OCI-LY7 (cell line): ENCODE results near the gene CUX1. TPM values are rescaled to one million over a fixed set of nuclear protein-coding genes. Genes with fewer than 3 reads are reported as not detected.

ENCODE experiments used
- BruUV-seq: library from RNA; stranded (reverse); fragments of 400-500 nt; replicated peaks from 2 replicates; lab custom pipeline; 2021; lab: Mats Ljungman, UMichigan
- CTCF ChIA-PET: fragments of 300-600 bp; sonication (Branson Sonifier 250); formaldehyde crosslinking; loops from one replicate; lab custom pipeline; 2022; ENCODE audit warnings: antibody characterized with exemption; ENCODE audit not compliant: unreplicated experiment; lab: Charles Lee
- POLR2A ChIA-PET: fragments of 300-600 bp; sonication (Branson Sonifier 250); formaldehyde crosslinking; loops from one replicate; lab custom pipeline; 2022; ENCODE audit warnings: antibody characterized with exemption; lab: Charles Lee
- DNase-seq: peaks from one replicate; pipeline ENCODE4 v3.0.0-alpha.2; 2015; ENCODE audit warnings: low spot score
- H2AFZ ChIP-seq: fragments of 200-600 bp; sonication (generic), shearing (Covaris generic); 2 replicates; pipeline ENCODE4 v1.6.1; 2014; ENCODE audit warnings: mild to moderate bottlenecking, antibody characterized with exemption, low read length, moderate library complexity
- H3K27ac ChIP-seq: fragments of 200-600 bp; sonication (generic); 2 replicates; pipeline ENCODE4 v1.5.1; 2014; ENCODE audit warnings: mixed run types, low read depth, mild to moderate bottlenecking, moderate library complexity, low read length, inconsistent platforms; ENCODE audit not compliant: poor library complexity, severe bottlenecking
- H3K36me3 ChIP-seq: fragments of 200-600 bp; sonication (generic); 2 replicates; pipeline ENCODE4 v1.6.1; 2014; ENCODE audit warnings: mild to moderate bottlenecking, antibody characterized with exemption, low read length, moderate library complexity, mixed read lengths; ENCODE audit not compliant: insufficient read depth
- H3K4me1 ChIP-seq: fragments of 200-600 bp; sonication (generic); 2 replicates; pipeline ENCODE4 v1.5.1; 2014; ENCODE audit warnings: mild to moderate bottlenecking, low read length; ENCODE audit not compliant: insufficient read depth, poor library complexity, severe bottlenecking
- H3K4me2 ChIP-seq: fragments of 200-600 bp; sonication (generic); 2 replicates; pipeline ENCODE4 v1.6.1; 2014; ENCODE audit warnings: mild to moderate bottlenecking, low read length
- H3K4me3 ChIP-seq: fragments of 200-600 bp; sonication (generic); 2 replicates; pipeline ENCODE4 v1.5.1; 2014; ENCODE audit warnings: mild to moderate bottlenecking, low read depth, low read length; ENCODE audit not compliant: poor library complexity, severe bottlenecking
- H3K79me2 ChIP-seq: fragments of 200-600 bp; sonication (generic); 2 replicates; pipeline ENCODE4 v1.6.1; 2016; ENCODE audit warnings: low read depth, mild to moderate bottlenecking, low read length, moderate library complexity, mixed read lengths; ENCODE audit not compliant: insufficient read depth
- H3K9me2 ChIP-seq: fragments of 200-600 bp; sonication (generic); 2 replicates; pipeline ENCODE4 v1.6.1; 2016; ENCODE audit warnings: mild to moderate bottlenecking, low read length, mixed read lengths; ENCODE audit not compliant: insufficient read depth
- H3K9me3 ChIP-seq: fragments of 200-600 bp; sonication (generic); 2 replicates; pipeline ENCODE4 v1.6.1; 2014; ENCODE audit warnings: mild to moderate bottlenecking, mixed run types, low read length, mixed read lengths
- H4K20me1 ChIP-seq: fragments of 200-600 bp; sonication (generic); 2 replicates; pipeline ENCODE4 v1.6.1; 2014; ENCODE audit warnings: mild to moderate bottlenecking, antibody characterized with exemption, low read length, moderate library complexity, mixed read lengths; ENCODE audit not compliant: insufficient read depth
- EZH2phosphoT487 ChIP-seq: fragments of 200-600 bp; sonication (generic); IDR thresholded peaks from 2 replicates; pipeline ENCODE4 v1.6.1; 2018; ENCODE audit warnings: low read depth, borderline replicate concordance, mild to moderate bottlenecking, mixed run types, antibody characterized with exemption, low read length, moderate library complexity, mixed read lengths
- intact Hi-C: fragments of 100-400 bp; cut with micrococcal nuclease; formaldehyde crosslinking; loops from one replicate; pipeline ENCODE4 v1.10.0; 2022; ENCODE audit not compliant: unreplicated experiment
- total RNA-seq, 2 experiments: library from RNA; depleted of rRNA in 1 of 2; stranded (reverse); fragments of >200 nt in 1 of 2; shearing (Covaris generic) in 1 of 2; gene quantifications; 2 replicates each; pipeline ENCODE4 v1.2.3, GENCODE V29; 2014 to 2022
- TF ChIP-seq, protein P1 (sequence below): fragments of 200-600 bp; sonication (generic); conservative IDR thresholded peaks from 2 replicates; pipeline ENCODE4 v1.5.1; 2014; ENCODE audit warnings: mild to moderate bottlenecking, antibody characterized with exemption, low read length, moderate library complexity, mixed read lengths

Gene CUX1
- total RNA-seq, 2 experiments from 2014 or later, result 143 to 199 TPM

DNA sequence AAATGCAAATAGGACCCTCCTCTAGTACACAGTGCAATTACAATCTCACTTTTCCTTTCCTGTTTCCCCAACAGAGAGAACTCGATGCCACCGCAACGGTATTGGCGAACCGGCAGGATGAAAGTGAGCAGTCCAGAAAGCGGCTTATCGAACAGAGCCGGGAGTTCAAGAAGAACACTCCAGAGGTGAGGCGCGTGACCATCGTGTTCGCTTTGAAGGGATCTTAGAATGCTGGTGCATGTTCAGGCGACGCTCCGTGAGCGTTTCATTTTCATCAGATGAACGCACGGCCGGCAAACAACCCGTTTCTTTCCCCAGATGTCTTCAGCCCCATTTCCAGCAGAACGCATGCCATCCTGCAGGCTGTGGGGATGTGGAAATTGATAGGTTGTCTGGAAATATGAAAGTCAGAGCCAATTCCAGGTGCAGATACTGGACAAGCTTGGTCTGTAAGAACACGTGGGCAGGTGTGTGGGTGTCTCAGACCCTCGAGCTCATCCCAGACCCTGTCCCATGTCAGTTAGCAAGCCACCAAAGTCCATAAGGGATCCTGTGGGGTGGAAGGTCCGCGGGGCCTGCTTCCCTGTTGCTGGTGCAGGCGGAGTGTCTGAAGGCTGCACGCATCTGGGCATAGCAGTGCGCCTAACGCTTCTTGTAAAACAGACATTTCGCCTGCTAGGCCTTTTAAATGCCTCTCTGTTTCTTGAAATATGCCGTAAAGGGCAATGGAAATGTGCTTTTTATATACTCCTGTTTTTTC lies 98.8 kb downstream of the CUX1 start:
- TF ChIP-seq EZH2phosphoT487, result no peak
- TF ChIP-seq, protein P1, sequence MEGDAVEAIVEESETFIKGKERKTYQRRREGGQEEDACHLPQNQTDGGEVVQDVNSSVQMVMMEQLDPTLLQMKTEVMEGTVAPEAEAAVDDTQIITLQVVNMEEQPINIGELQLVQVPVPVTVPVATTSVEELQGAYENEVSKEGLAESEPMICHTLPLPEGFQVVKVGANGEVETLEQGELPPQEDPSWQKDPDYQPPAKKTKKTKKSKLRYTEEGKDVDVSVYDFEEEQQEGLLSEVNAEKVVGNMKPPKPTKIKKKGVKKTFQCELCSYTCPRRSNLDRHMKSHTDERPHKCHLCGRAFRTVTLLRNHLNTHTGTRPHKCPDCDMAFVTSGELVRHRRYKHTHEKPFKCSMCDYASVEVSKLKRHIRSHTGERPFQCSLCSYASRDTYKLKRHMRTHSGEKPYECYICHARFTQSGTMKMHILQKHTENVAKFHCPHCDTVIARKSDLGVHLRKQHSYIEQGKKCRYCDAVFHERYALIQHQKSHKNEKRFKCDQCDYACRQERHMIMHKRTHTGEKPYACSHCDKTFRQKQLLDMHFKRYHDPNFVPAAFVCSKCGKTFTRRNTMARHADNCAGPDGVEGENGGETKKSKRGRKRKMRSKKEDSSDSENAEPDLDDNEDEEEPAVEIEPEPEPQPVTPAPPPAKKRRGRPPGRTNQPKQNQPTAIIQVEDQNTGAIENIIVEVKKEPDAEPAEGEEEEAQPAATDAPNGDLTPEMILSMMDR, result no peak
- no peak overlapping the region for H2AFZ ChIP-seq
- H3K9me2 ChIP-seq, result no peaks in the 10 kb centered on the region
- intact Hi-C loops, result no loop called here
- no TSS peak for BruUV-seq
- no peak overlapping the region for H3K4me2 ChIP-seq
- no peak overlapping the region for H3K4me3 ChIP-seq
- H3K79me2 ChIP-seq, result peaks cover 88% of the 10 kb centered on the region
- ChIA-PET CTCF (interaction anchor here (0.7 kb wide), 1 partner anchor 26 kb away, joined by 3 read pairs; no protein-coding TSS in a partner anchor), POLR2A (interaction anchor here (0.6 to 0.7 kb wide), 3 partner anchors 38 to 230 kb away, joined by 3 to 8 read pairs (median 6); no protein-coding TSS in a partner anchor)
- DNase-seq, result no peak
- H3K27ac ChIP-seq, result no peak overlapping the region
- H3K4me1 ChIP-seq, result peaks cover 5% of the 10 kb centered on the region
- no peaks in the 10 kb centered on the region for H3K9me3 ChIP-seq
- peaks cover 7% of the 10 kb centered on the region for H4K20me1 ChIP-seq
- H3K36me3 ChIP-seq, result peaks cover 92% of the 10 kb centered on the region

DNA sequence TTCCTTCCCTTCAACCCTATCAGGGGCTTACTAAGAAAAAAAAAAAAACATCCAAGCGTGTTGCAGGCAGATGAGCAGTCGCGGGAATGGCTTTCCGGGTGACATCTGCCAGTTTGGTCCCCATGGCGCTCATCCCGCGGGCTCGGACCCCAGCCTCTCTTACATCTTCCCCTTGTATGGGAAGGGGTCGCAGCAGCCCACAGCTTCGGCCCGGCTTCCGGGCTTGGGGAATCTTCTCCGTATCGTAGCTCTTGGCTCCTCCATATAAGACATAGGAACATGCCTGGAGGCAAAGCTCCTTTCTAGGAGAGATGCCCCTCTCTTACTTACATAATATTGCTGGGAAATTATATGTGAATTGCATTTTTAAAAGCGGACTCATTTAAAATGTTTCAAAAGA lies 99.5 kb downstream of the CUX1 start:
- ChIA-PET POLR2A (interaction anchor here (0.6 to 0.8 kb wide), 3 partner anchors 10 to 39 kb away, joined by 3 to 8 read pairs (median 4); no protein-coding TSS in a partner anchor), CTCF (interaction anchor here (0.7 kb wide), 1 partner anchor 27 kb away, joined by 3 read pairs; no protein-coding TSS in a partner anchor)
- Histone ChIP-seq H3K4me3 (no peak overlapping the region), H4K20me1 (peaks cover 7% of the 10 kb centered on the region), H3K4me1 (peaks cover 5% of the 10 kb centered on the region), H3K36me3 (peaks cover 90% of the 10 kb centered on the region), H3K27ac (no peak overlapping the region), H3K9me3 (no peaks in the 10 kb centered on the region), H3K79me2 (peaks cover 88% of the 10 kb centered on the region), H3K4me2 (no peak overlapping the region), H3K9me2 (no peaks in the 10 kb centered on the region), H2AFZ (no peak overlapping the region)
- no peak for DNase-seq
- intact Hi-C loops, result no loop called here
- TF ChIP-seq, protein P1, result no peak
- TF ChIP-seq EZH2phosphoT487, result no peak
- BruUV-seq, result no TSS peak

DNA sequence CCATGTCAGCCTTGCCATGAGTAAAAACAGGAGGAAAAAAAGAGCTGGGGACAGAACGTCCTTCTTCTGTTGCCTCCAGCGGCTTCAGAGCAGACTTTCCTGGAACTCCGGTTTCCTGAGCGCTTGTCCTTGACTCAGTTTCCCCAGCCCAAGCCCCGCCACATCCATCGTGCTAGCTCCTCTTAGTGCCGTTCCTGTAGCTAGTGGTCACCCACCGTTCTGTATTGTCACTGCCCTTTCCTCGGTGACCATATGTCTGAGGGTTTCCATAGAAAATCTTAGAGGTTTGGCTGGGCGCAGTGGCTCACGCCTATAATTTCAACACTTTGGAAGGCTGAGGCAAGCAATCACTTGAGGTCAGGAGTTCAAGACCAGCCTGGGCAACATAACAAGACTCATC lies 100.1 kb downstream of the CUX1 start:
- BruUV-seq, result no TSS peak
- intact Hi-C loops, result no loop called here
- Histone ChIP-seq H3K4me1 (peaks cover 5% of the 10 kb centered on the region), H3K36me3 (peaks cover 92% of the 10 kb centered on the region), H4K20me1 (peaks cover 11% of the 10 kb centered on the region), H2AFZ (no peak overlapping the region), H3K27ac (no peak overlapping the region), H3K9me2 (no peaks in the 10 kb centered on the region), H3K9me3 (no peaks in the 10 kb centered on the region), H3K4me2 (no peak overlapping the region), H3K79me2 (peaks cover 89% of the 10 kb centered on the region), H3K4me3 (no peak overlapping the region)
- CTCF ChIA-PET, result no interaction called here
- no peak for DNase-seq
- TF ChIP-seq, protein P1, result no peak
- no peak for TF ChIP-seq EZH2phosphoT487
- POLR2A ChIA-PET, result interaction anchor here (0.8 kb wide), 1 partner anchor 10 kb away, joined by 4 read pairs; no protein-coding TSS in a partner anchor
